ENCODE results near the gene UNC5CL.

GRCh38 chr6:40986364-40986763, 52.7 kb downstream of the UNC5CL start:
- no peak for TF ChIP-seq POLR2AphosphoS5 (IDR thresholded peaks at IDR 0.05; ENCODE audit: low read depth)
- TF ChIP-seq CTCF (IDR thresholded peaks at IDR 0.05; ENCODE audit: insufficient read depth, low read length): no peak
- no peak for TF ChIP-seq SPI1 (IDR thresholded peaks at IDR 0.05; ENCODE audit: borderline replicate concordance, low read depth)
- no peak for TF ChIP-seq REST (IDR thresholded peaks at IDR 0.05; ENCODE audit: insufficient replicate concordance, low read depth)
